Activated naive CD8-positive, alpha-beta T cell treated with anti-CD3 and anti-CD28 coated beads, Interleukin-2, amount 50 U/mL, for 16 hours (primary cell): Measurements from ENCODE around the gene ANKS4B.
"Not testable (repeated sequence)": the region's sequence is repeated elsewhere in the genome, so short reads cannot be mapped to it uniquely, and the experiment has no call there.

Experiments
- DNase-seq: peaks from one replicate; pipeline ENCODE4 v3.0.0-alpha.2; 2020; ENCODE audit warnings: low read depth, low spot score

ANKS4B gene

DNA sequence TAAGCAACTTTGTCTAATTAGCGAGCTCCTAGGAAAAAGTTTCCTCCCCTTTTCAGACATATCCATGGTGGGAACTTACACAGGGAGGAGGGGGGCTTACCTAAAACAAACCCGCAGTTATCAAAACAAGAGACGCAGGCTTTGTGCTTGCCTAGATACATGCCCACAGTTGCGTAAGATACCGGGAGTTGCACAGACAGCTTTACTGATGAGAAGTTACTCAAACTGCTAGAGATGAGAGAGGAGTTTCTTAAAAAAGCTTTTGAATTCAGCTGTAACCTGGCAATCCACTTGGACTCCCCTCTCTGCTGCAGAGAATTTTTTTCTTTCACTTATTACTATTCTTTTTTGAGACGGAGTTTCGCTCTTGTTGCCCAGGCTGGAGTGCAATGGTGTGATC lies 15.3 kb upstream of the ANKS4B start:
- DNase-seq: no peak

DNA sequence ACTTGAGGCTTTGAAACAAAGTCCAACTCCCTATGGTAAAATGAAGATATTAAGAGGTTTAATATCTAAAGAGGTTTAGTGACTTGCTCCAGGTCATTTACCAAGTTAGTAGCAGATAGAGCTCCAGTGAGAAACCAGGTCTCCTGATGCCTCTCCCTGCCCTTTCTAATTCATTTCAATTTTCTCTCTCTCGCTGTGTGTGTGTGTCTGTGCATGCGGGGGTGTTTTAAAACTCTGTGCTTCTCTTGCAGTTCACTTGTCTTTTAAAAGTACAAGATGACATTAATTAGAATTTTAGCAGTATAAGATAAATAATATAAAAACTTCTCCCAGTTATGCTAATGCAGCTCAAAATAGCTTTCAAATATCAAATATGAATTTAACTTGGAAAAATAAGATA lies 13.9 kb upstream of the ANKS4B start:
- DNase-seq: no peak

DNA sequence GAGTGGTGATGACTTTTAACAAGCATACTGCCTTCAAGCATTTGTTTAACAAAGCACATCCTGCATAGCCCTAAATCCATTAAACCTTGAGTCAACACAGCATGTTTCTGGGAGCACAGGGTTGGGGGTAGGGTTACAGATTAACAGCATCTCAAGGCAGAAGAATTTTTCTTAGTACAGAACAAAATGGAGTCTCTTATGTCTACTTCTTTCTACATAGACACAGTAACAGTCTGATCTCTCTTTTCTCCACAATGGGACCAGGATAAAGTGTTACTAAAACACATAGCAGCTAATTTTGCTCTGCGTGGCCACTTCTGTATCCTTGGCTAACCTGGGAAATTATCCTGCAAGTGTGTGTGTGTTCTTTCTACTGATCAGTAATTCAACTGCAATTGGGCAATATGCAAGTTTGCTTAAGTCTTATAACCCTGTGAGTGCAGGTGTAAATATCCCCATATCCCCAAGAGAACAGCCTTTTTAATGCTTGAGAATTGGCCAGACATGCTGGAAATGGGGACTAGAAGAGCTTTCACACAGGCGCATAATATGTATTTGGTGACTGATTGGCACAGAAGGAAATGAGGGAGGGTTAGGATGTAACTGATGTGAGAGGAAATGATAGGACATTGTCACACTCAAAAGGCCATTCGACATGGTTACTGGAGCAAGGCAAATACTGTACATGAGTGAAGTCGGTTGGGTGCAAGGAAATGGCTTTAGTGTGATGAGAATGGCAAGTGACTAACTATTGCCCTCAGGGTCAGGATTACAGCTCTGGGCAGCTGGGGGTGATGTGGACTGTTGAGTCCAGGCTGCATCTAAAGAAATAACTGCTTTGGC lies 10.8 kb upstream of the ANKS4B start:
- DNase-seq: no peak

DNA sequence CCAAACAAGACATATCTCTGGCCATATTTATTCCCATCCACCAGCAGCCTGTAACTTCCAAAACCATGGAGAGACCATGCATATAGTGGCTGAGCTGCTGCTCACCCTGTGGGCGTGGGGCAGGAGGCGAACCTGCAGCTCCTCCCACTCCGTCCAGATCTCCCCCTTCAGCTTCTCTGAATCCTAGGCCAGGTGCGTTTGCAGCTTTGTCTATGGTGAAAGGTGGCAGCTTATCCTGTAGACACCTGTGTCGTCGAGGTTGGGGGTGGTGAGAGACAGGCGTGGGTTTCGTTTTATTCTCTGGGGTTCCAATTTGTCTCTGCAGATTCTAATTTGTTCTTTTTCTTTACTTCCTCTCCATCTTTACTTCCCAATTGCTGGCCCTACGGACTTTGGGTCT lies 9.7 kb upstream of the ANKS4B start:
- DNase-seq: no peak

DNA sequence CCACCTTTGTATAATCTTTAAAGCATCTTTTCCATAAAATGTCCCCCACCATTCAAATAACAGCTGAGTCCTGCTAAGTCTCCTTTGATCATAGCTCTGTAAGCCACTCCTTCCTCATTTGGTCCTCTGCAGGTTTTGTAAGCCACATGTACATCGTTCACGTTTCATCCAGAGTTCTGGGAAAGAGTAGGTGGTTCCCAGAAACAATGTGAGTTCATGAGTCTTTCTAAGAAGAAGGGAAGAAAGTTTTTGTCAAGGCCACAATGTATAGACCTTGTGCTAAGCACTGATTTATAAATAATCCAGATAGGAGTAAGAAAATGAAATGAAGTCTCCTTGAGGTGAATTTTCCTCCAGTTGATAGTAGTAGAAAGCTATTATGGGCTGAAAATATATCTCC lies 8.7 kb upstream of the ANKS4B start:
- no peak for DNase-seq

DNA sequence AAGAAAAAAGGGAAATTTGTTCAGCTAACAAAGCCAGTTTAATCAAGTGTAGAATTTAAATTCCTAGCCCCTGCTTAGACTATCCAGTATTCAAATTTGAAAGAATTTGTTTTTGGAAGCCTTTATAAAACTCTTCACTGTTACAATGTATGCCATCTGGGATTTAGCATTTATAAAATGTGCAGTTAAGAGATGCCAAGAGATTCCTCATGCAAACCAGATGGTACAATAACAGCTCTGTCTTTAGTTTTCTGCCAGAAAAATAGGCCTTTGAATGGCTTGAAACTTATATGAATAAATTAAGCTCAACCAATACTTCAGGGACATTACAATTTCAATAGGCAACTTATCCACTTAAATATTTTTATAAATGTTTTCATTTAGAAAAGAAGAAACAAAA lies 6.8 kb upstream of the ANKS4B start:
- DNase-seq: no peak

DNA sequence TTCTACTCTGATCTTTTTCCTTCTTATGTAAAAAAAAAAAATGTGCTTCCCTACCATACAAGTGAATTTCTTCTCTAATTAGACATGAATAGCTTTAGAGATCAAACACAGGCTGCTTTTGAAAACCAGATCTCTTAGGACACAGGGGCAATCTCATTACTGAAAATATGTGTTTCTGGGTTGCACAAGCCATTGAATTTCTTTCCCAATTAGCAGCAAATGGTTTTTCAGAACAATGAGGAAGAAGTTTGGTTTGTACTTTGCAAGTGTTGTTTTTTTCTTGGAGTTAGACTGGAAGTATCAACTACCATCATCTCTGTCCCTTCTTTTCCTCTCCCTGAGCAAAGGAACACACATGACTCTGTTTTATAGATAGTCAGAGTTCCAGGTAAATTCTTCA lies 5.6 kb upstream of the ANKS4B start:
- DNase-seq: no peak

DNA sequence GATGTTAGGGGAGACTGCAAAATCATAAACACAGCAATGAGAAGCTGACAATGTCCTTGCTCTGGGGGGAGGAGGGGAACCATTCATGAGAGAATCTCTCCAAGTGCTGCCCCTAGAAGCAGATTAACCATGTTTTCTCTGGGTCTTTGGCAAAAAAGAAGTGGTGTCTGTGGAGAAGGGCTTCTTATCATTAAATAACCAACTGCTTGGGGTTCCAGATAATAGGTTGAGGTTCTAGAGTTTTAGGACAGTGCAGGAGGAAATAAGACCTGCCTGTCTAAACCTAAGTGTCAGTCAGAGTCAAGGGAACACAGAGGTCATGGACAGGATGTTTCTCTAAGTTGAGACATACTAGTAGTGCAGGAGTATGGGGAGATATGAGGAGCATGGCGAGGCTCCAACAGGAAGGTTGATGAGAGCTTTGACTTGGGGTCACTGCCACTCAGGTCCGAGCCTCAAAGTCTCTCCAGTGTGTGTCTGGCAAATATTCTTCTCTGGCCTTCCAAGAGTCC lies 5.1 kb upstream of the ANKS4B start:
- no peak for DNase-seq

DNA sequence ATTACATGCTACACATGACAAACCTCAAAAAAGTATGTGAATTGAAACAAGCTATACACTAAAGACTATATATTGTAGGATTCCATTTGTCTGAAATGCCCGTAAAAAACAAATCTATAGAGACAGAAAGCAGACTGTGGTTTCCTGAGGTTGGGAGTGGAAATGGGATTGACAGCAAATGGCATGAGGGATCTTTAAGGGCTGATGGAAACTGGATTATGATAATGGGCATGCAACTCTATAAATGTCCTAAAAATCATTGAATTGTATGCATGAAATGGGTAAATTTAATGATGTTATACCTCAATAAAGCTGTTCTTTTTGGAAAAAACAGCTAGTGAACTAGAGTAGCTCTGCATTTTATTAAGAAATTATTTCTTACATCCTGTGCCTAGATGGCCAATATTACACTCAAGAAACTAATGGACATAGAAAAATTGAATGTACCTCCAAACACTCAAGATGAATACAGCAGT lies 416 bp upstream of the ANKS4B start:
- DNase-seq: no peak

DNA sequence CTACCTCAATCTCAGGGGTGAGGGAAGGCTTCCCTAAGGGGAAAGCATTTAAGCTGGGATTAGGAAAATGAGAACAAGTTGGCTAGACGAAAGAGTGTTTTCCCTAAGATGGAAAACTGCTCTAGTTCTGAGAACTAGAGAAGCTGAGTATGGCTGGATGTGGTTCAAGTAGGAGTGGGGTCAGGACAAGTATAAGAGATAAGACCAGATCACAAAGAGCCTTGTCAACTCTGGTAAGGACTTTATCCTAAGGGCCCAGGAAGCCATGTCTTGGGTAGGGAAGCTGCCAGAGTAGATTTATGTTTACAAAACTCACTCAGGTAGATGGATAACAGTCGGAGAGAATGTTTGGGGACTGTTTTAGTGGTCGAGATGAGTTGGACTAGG lies 1.7 kb downstream of the ANKS4B start:
- no peak for DNase-seq

DNA sequence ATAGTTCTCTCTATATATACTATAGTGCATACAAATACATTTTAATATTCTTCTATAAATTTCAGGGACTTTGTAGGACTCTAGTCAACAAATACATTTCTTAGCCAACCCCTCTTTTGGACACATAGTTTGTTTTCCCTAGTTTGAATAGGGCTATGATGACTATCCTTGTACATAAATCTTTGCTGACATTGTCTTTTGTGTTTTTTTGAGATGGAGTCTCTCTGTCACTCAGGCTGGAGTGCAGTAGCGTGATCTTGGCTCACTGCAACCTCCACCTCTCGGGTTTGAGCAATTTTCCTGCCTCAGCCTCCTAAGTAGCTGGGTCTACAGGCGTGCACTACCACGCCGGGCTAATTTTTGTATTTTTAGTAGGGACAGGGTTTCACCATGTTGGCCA lies 3.3 kb downstream of the ANKS4B start:
- DNase-seq: no peak

DNA sequence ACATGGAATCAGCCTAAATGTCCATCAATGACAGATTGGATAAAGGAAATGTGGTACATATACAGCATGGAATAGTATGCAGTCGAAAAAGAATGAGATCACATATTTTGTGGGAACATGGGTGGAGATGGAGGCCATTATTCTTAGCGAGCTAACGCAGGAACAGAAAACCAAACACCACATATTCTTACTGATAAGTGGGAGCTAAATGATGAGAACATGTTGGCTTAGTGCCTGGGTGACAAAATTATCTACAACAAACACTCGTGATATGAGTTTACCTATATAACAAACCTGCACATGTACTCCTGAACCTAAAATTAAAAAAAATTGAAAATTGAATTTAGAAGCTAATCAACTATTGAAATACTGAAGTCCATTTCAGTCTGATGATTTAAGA lies 6.1 kb downstream of the ANKS4B start:
- DNase-seq: no peak

DNA sequence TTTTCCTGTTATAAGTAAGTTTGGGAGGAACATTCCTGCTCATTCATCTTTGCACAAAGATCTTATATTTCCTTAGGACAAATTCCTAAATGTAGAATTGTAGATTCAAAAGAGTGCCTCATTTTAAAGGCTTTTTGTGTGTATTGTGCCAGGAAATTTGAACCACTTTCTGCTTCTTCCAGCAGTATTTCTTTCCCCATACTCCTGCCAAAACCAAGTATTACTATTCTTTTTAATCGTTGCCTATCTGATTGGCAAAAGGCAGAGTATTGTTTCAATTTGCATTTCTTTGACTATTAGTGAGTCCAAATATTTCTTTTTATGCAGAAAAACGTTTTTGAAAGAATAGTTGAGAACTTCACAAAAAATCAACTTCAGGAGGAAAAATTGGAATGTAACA lies 9.3 kb downstream of the ANKS4B start:
- no peak for DNase-seq

DNA sequence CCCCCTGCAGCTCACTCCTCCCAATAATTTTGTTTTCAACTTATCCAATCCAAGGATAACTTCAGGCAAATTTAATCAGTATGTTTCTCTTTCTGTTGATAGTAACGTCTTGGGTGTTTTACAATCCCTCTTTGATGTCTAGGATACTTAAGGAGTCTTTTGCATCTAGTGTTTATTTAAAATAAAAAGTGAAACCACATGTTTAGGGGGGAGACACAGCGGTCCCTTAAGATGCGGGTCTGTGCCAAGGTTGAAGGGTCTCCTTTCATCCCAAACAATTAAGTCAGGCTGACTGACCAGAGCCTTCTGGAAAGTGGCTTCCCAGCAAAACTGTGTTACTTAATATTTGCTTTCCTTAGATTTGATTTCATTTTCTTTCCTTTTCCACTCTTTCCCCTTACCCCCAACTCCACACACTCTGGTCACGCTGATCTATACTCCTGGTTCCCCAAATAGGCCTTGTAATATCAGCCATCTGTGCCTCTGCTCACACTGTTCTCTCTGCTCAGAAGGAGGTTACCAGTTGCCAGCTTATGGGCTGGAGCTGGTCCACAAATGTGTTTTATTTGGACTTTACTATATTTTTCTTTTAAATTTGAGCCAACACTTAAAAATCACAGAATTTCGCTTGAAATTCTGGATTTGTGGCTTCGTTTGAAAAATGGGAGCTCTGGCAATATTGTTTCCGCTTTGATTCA lies 11.2 kb downstream of the ANKS4B start:
- no peak for DNase-seq

DNA sequence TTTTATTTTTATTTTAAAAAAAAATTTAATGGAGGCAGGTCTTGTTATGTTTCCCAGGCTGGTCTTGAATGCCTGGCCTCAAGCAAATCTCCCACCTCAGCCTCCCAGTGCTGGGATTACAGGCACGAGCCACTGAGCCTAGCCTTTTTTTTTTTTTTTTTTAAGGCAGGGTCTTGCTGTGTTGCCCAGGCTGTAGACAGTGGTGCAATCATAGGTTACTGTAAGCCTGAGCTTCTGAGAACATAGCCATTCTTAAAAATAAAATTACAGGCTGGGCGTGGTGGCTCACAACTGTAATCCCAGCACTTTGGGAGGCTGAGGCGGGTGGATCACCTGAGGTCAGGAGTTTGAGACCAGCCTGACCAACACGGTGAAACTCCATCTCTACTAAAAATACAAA lies 14.7 kb downstream of the ANKS4B start:
- not testable (repeated sequence) for DNase-seq

DNA sequence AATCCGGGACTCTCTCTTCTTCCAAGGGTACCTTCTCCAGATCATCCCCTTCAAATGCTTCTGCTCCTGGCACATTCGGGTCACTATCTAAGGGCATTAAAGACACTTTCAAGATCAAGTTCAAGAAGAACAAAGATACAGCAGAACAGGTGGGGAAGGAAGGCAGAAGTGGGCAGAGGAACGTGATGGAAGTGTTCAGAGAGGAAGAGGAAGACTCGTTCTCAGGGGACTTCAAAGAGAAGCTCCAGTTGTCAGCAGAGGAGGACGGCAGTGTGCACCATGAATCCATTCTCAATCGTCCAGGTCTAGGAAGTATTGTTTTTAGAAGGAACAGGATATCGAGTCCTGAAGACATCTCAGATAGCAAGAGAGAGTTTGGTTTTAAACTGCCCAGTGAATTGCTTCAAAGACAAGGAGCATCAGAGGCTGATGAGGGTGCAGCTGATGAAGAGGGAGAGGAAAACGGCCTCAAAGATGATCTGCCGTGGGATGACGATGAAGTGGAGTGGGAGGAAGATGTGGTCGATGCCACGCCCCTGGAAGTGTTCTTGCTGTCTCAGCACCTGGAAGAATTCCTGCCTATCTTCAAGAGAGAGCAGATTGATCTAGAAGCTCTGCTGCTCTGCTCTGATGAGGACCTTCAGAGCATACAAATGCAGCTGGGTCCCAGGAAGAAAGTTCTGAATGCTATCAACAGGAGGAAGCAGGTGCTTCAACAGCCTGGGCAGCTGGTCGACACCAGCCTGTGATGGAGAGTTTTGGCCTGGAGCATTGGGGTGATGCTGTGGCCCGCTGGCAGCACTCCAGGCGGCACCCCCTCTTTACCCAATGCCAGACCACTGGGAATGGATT lies 16.8 kb downstream of the ANKS4B start:
- DNase-seq: no peak

DNA sequence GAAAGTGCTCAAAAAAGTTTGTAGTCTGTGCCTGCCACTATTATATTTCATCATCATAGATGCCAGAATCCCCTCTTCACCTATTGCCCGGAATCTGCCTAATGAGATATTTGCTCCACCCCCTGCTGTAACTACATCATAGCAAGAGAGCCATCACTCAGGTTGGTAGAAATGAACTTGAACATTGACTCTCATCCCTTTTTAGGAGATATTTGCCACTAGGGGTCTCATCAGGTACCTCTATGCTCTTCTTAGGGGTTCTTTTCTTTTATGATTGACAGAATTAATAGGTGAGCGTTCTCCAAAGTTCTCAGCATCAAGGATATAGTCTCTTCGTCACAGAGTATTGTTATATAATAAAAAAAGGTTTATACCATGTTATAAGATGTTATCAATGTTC lies 20.0 kb downstream of the ANKS4B start:
- DNase-seq: no peak

DNA sequence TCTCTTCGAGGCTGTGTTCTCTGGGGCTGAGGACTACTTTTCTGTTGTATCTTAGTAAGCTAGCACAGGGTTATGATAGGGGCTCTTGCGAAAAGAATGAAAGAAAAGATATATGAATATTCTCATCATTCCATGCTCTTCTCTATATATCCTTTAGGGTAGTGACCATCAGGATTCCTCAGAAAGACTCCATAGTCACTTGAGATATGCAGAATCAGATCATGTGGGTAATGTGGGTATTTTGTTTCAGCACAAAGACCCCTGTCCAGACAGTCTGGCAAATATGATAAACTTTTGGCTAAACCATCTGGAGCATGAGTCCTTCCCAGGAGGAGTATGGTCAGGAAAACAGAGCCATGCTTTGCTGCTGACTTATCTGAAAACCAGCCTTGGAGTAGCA lies 23.1 kb downstream of the ANKS4B start:
- no peak for DNase-seq

DNA sequence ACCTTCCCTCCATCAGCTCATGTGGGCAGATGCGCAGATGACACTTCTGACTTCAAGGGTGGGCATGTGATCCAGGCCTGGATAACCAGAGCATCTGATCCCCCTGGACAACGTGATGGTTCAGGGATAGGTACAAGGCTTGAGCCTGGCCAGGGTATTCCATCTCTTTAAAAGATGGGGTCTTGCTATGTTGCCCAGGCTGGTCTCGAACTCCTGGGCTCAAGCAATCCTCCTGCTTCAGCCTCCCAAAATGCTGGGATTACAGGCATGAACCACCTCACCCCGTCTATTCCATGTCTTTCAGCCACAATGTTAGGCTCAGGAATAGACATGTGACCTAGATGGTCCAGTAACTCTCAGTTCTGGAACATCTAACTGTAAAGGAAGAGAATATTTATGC lies 23.8 kb downstream of the ANKS4B start:
- DNase-seq: no peak

DNA sequence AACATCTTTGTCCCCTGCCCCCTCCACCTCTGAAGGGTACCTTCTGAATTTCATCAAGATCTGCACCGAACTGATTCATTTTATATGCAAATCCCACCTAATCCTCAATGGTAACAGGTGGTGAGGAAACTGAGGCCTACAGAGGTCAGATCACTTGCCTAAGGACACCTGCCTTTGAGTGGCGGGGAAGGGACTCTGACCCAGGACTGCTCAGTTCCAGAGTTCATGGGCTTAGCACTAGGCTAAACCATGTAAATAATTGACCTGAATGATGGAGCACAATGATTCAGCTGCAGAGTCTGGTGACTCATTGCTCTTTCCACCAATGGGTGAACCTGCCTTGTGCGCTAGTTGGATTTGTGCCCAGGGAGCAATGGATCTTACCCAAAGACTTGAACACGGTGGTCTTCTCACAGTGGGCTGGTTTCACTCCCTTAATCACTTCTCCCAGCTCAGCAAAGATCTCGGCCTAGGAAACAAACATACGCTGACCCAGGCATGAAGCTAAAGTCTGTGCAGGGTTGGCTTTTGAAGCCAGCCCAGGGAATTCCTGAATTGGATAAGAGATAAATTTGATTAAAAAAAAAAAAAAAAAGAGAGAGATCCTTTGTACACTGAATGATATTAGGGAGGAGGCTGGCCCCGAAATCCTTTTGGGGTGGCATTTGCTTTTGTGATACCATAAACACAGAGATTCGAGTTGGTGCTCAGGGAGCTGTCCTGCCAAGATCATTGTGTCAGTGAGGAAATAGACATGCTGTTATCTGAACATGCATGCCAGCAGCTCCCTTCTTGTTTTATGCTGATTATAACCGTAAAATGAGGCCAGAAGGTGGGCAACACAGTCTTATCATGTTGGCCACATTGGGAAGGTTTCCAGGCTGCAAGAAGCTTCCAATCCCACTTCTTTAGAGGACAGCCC lies 27.6 kb downstream of the ANKS4B start:
- DNase-seq: no peak
